Left renal pelvis (tissue), 4 donors: ENCODE results near the gene ST6GALNAC5. TPM values are rescaled to one million over a fixed set of nuclear protein-coding genes. Genes with fewer than 3 reads are reported as not detected.

Source experiments
- DNase-seq, 4 donors: peaks; one replicate each; pipeline ENCODE4 v3.0.0-alpha.2; 2013; ENCODE audit warnings: low read depth in 4 of 4, low spot score in 3 of 4
- polyA plus RNA-seq, 4 donors: library from polyadenylated mRNA; unstranded; fragments of 120-200 nt; gene quantifications; one replicate each; pipeline ENCODE4 v1.2.1, GENCODE V29; 2013; ENCODE audit not compliant: insufficient read length in 4 of 4

The ST6GALNAC5 gene
- polyA plus RNA-seq, 4 donors: 2.9 to 5.5 (median 4.7) TPM

- DNase-seq: no peak
Measured at GRCh38 chr1:77096496-77097255, 229.4 kb downstream of the ST6GALNAC5 start.

- DNase-seq: no peak
Measured at GRCh38 chr1:77100875-77101274, 233.6 kb downstream of the ST6GALNAC5 start.

DNA sequence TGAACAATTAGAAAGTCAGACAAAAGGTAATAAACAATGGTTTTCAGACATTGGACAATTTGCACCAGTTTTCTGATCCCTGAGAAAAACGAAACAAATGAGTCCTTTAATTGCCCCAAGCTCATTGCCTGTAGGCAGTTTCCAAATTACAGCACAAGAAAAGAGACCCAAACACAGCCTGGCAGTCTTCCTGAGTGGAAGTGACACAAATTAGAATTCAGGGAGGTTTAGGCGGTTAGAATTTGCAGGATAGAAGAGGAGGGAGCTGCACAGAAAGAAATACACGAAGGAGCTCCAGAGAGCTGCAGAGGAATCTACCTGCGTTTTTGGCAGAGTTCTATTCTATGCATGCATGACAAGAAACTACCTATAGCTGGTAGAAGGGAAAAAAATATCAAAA, 236.2 kb downstream of the ST6GALNAC5 start:
- DNase-seq: no peak

DNA sequence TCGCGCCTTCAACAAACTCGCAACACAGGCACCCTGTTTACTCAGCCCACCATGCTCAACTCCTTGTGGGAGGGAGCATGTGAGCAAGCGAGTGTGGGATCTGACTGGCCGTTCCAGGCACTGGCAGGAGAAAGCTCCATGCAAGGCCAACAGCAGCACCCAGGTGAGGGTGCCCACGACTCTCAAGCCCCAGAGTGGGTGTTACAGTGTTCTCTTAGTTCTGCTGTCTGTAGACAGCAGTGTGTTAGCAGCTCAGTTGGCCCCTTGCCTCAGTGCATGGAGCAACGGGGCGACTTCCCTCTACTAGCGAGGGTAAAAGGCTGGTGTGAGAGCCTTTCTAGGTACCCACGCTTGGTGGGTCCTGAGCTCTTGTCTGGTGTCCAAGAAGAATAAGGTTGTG, 237.4 kb downstream of the ST6GALNAC5 start:
- no peak for DNase-seq
